DND-41 (cell line): ENCODE measurements around the gene TCP1.

Source experiments
- ATAC-seq: fragments of 200-7000 bp; cut with Tn5 transposase; 3 replicates; pipeline ENCODE4 v1.9.1; 2021; ENCODE audit warnings: low read depth; ENCODE audit not compliant: insufficient read depth
- DNase-seq: peaks from one replicate; pipeline ENCODE4 v3.0.0-alpha.2; 2020
- H2AFZ ChIP-seq: 2 replicates; pipeline ENCODE4 v1.6.0; 2012; ENCODE audit warnings: low read depth, low read length
- H3K27ac ChIP-seq: 2 replicates; pipeline ENCODE4 v1.5.1; 2012; ENCODE audit warnings: low read length, inconsistent platforms
- H3K27me3 ChIP-seq: fragments of 200-600 bp; sonication (generic); 2 replicates; pipeline ENCODE4 v1.6.0; 2012; ENCODE audit warnings: low read length, mild to moderate bottlenecking, inconsistent platforms; ENCODE audit not compliant: insufficient read depth, poor library complexity
- H3K36me3 ChIP-seq: 2 replicates; pipeline ENCODE4 v1.5.1; 2012; ENCODE audit warnings: low read length, inconsistent platforms; ENCODE audit not compliant: insufficient read depth
- H3K4me1 ChIP-seq: 2 replicates; pipeline ENCODE4 v1.5.1; 2012; ENCODE audit warnings: mild to moderate bottlenecking, low read length; ENCODE audit not compliant: insufficient read depth
- H3K4me2 ChIP-seq: 2 replicates; pipeline ENCODE4 v1.6.0; 2012; ENCODE audit warnings: mild to moderate bottlenecking, moderate library complexity, low read length, inconsistent platforms; ENCODE audit not compliant: insufficient read depth
- H3K4me3 ChIP-seq, 2 experiments: fragments of 200-600 bp in 1 of 2; shearing (Covaris generic) in 1 of 2; 2 replicates each; pipeline ENCODE4 v1.5.1; 2012 to 2016; ENCODE audit warnings: inconsistent platforms in 2 of 2, low read length in 2 of 2, mild to moderate bottlenecking in 2 of 2, low read depth in 1 of 2, moderate library complexity in 1 of 2
- H3K79me2 ChIP-seq: 2 replicates; pipeline ENCODE4 v1.6.0; 2012; ENCODE audit warnings: low read length, inconsistent platforms; ENCODE audit not compliant: insufficient read depth
- H3K9ac ChIP-seq: 2 replicates; pipeline ENCODE4 v1.6.0; 2012; ENCODE audit warnings: low read depth, mild to moderate bottlenecking, inconsistent platforms, low read length, moderate library complexity
- H3K9me3 ChIP-seq: 2 replicates; pipeline ENCODE4 v1.5.1; 2012; ENCODE audit warnings: low read length, moderate library complexity, mild to moderate bottlenecking, inconsistent platforms; ENCODE audit not compliant: insufficient read depth, severe bottlenecking
- H4K20me1 ChIP-seq: 2 replicates; pipeline ENCODE4 v1.6.0; 2012; ENCODE audit warnings: low read length; ENCODE audit not compliant: insufficient read depth
- EZH2 ChIP-seq: IDR thresholded peaks from 3 replicates; pipeline ENCODE4 v1.6.1; 2012; ENCODE audit warnings: borderline replicate concordance, low read depth, mild to moderate bottlenecking, moderate library complexity, low read length, inconsistent platforms; ENCODE audit not compliant: severe bottlenecking
- TF ChIP-seq, protein P1 (sequence below): IDR thresholded peaks from 2 replicates; pipeline ENCODE4 v1.5.1; 2012; ENCODE audit warnings: borderline replicate concordance, low read length, moderate library complexity, mild to moderate bottlenecking; ENCODE audit not compliant: poor library complexity, severe bottlenecking; ENCODE audit errors: extremely low read depth

Gene TCP1

GRCh38 chr6:159831373-159831679, 41.9 kb upstream of the TCP1 start:
- H3K27me3 ChIP-seq = no peaks in the 10 kb centered on the region
- H3K27ac ChIP-seq = no peak overlapping the region
- H3K4me1 ChIP-seq = peaks cover 13% of the 10 kb centered on the region
- H3K36me3 ChIP-seq = no peaks in the 10 kb centered on the region
- no peaks in the 10 kb centered on the region for H4K20me1 ChIP-seq
- H3K9ac ChIP-seq = no peak overlapping the region
- DNase-seq (no peak), ATAC-seq (no peak)
- H3K9me3 ChIP-seq = no peaks in the 10 kb centered on the region
- no peak for TF ChIP-seq EZH2
- TF ChIP-seq, protein P1, sequence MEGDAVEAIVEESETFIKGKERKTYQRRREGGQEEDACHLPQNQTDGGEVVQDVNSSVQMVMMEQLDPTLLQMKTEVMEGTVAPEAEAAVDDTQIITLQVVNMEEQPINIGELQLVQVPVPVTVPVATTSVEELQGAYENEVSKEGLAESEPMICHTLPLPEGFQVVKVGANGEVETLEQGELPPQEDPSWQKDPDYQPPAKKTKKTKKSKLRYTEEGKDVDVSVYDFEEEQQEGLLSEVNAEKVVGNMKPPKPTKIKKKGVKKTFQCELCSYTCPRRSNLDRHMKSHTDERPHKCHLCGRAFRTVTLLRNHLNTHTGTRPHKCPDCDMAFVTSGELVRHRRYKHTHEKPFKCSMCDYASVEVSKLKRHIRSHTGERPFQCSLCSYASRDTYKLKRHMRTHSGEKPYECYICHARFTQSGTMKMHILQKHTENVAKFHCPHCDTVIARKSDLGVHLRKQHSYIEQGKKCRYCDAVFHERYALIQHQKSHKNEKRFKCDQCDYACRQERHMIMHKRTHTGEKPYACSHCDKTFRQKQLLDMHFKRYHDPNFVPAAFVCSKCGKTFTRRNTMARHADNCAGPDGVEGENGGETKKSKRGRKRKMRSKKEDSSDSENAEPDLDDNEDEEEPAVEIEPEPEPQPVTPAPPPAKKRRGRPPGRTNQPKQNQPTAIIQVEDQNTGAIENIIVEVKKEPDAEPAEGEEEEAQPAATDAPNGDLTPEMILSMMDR = no peak
- no peak overlapping the region for H3K4me2 ChIP-seq
- no peak overlapping the region for H2AFZ ChIP-seq
- no peak overlapping the region for H3K4me3 ChIP-seq
- no peaks in the 10 kb centered on the region for H3K79me2 ChIP-seq

DNA sequence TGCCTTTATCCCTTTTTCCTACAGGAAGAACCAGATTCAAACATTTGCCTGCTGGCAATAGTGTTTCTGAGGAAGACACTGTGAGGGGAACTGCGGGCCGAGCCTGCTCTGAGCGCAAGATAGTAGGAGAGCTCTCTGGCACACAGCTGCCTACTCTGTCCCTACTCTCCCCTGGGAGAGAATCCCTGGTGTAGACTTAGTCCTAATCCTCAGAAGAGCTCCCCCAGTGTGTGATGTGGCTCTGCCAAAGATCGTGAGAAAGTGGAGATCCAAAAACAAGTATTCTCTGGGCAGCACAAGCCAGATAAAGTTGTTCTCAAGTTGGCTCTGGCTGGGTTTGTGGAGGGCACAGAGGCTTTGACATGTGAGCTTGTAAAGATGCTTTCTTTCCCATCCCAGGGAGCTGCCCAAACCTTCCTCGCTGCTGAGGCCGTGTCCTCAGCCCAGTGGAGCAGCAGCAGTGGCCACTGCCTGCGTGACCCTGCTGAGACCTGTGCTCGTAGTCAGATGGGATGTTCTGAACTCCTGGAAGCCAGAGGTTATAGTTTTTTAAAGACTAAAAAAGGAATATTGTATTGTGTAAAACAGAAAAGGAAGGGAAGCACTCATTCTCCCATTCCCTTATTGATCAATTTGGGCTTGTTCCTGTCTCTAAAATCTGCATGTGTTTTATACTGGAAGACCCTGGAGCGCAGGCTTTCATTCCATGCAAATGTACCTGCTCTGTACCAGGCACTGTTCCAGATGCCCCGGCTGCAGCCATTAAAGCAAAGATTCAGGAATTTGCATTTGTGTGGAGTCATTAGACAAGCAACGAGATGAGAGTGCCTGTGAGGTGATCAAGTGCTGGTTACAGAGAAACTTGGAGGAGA, 41.3 kb upstream of the TCP1 start:
- H3K79me2 ChIP-seq = no peaks in the 10 kb centered on the region
- H4K20me1 ChIP-seq = no peaks in the 10 kb centered on the region
- no peak for TF ChIP-seq EZH2
- TF ChIP-seq, protein P1 = no peak
- no peak overlapping the region for H3K9ac ChIP-seq
- no peaks in the 10 kb centered on the region for H3K9me3 ChIP-seq
- ATAC-seq (no peak), DNase-seq (no peak)
- no peaks in the 10 kb centered on the region for H3K27me3 ChIP-seq
- no peak overlapping the region for H3K4me2 ChIP-seq
- H3K4me3 ChIP-seq = no peak overlapping the region
- H3K36me3 ChIP-seq = no peaks in the 10 kb centered on the region
- peaks cover 13% of the 10 kb centered on the region for H3K4me1 ChIP-seq
- H2AFZ ChIP-seq = no peak overlapping the region
- no peak overlapping the region for H3K27ac ChIP-seq

DNA sequence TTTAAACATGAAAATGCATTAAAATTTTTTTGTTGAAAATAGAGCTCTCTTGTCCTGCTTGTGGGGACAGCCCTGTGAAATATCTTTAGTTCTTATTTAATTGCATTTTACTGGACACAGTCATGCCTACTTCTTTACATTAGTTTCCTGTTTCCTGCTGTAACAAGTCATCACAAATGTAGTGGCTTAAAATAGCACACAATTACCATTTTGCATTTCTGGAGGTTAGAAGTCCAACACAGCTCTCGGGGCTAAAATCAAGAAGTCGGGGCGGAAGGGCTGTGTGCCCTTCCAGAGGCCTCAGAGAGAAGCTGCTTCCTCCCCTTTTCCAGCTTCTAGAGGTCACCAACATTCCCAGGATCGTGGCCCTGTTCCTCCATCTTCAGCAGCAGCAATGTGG, 40.1 kb upstream of the TCP1 start:
- no peaks in the 10 kb centered on the region for H3K27me3 ChIP-seq
- no peaks in the 10 kb centered on the region for H4K20me1 ChIP-seq
- DNase-seq (no peak), ATAC-seq (no peak)
- no peak overlapping the region for H3K4me2 ChIP-seq
- H3K4me1 ChIP-seq = peaks cover 8% of the 10 kb centered on the region
- no peak overlapping the region for H2AFZ ChIP-seq
- H3K36me3 ChIP-seq = no peaks in the 10 kb centered on the region
- no peak overlapping the region for H3K4me3 ChIP-seq
- no peaks in the 10 kb centered on the region for H3K9me3 ChIP-seq
- TF ChIP-seq EZH2 = no peak
- TF ChIP-seq, protein P1 = no peak
- no peak overlapping the region for H3K9ac ChIP-seq
- no peak overlapping the region for H3K27ac ChIP-seq
- H3K79me2 ChIP-seq = no peaks in the 10 kb centered on the region

GRCh38 chr6:159828074-159828473, 38.7 kb upstream of the TCP1 start:
- no peaks in the 10 kb centered on the region for H3K9me3 ChIP-seq
- no peak overlapping the region for H3K4me3 ChIP-seq
- H3K4me1 ChIP-seq = no peaks in the 10 kb centered on the region
- no peaks in the 10 kb centered on the region for H3K36me3 ChIP-seq
- no peak overlapping the region for H3K27ac ChIP-seq
- H3K27me3 ChIP-seq = no peaks in the 10 kb centered on the region
- H3K9ac ChIP-seq = no peak overlapping the region
- no peak for ATAC-seq
- H4K20me1 ChIP-seq = no peaks in the 10 kb centered on the region
- no peak for DNase-seq
- TF ChIP-seq EZH2 = no peak
- TF ChIP-seq, protein P1 = no peak
- H3K4me2 ChIP-seq = no peak overlapping the region
- no peaks in the 10 kb centered on the region for H3K79me2 ChIP-seq
- no peak overlapping the region for H2AFZ ChIP-seq
